Effector memory CD4-positive, alpha-beta T cell (primary cell): ENCODE measurements around the gene NR1H3.

Experiments
- DNase-seq, 3 donors: peaks; one replicate each; pipeline ENCODE4 v3.0.0-alpha.2; 2020
- H3K27ac ChIP-seq: 2 replicates; pipeline ENCODE4 v1.7.0; 2013; ENCODE audit warnings: mild to moderate bottlenecking, low read length, moderate library complexity; ENCODE audit not compliant: insufficient read depth, poor library complexity, severe bottlenecking
- H3K27me3 ChIP-seq: replicated peaks from 2 replicates; pipeline ENCODE4 v1.7.0; 2013; ENCODE audit warnings: mild to moderate bottlenecking, low read length; ENCODE audit not compliant: insufficient read depth, control insufficient read depth, poor library complexity, severe bottlenecking
- H3K36me3 ChIP-seq: 2 replicates; pipeline ENCODE4 v1.7.0; 2013; ENCODE audit warnings: mild to moderate bottlenecking, low read length, moderate library complexity; ENCODE audit not compliant: control insufficient read depth, insufficient read depth
- H3K4me1 ChIP-seq: 2 replicates; pipeline ENCODE4 v1.7.0; 2013; ENCODE audit warnings: low read length, mild to moderate bottlenecking; ENCODE audit not compliant: control insufficient read depth, insufficient read depth, poor library complexity, severe bottlenecking
- H3K4me3 ChIP-seq: 2 replicates; pipeline ENCODE4 v1.7.0; 2013; ENCODE audit warnings: low read length, low read depth, mild to moderate bottlenecking; ENCODE audit not compliant: insufficient read depth, poor library complexity, severe bottlenecking
- H3K9me3 ChIP-seq: 2 replicates; pipeline ENCODE4 v1.7.0; 2013; ENCODE audit warnings: mild to moderate bottlenecking, low read length, moderate library complexity; ENCODE audit not compliant: control insufficient read depth

NR1H3 gene

GRCh38 chr11:47254386-47254785 lies 3.4 kb upstream of the NR1H3 start:
- no peaks in the 10 kb centered on the region for H3K36me3 ChIP-seq
- H3K27ac ChIP-seq = no peak overlapping the region
- H3K9me3 ChIP-seq = no peaks in the 10 kb centered on the region
- peaks cover 2% of the 10 kb centered on the region for H3K4me1 ChIP-seq
- no peak overlapping the region for H3K4me3 ChIP-seq
- no peak for DNase-seq
- H3K27me3 ChIP-seq = no peaks in the 10 kb centered on the region

GRCh38 chr11:47256374-47256773 lies 1.4 kb upstream of the NR1H3 start:
- H3K27me3 ChIP-seq = no peaks in the 10 kb centered on the region
- no peak overlapping the region for H3K4me3 ChIP-seq
- H3K9me3 ChIP-seq = no peaks in the 10 kb centered on the region
- peaks cover 3% of the 10 kb centered on the region for H3K4me1 ChIP-seq
- no peak for DNase-seq
- H3K36me3 ChIP-seq = no peaks in the 10 kb centered on the region
- no peak overlapping the region for H3K27ac ChIP-seq

DNA sequence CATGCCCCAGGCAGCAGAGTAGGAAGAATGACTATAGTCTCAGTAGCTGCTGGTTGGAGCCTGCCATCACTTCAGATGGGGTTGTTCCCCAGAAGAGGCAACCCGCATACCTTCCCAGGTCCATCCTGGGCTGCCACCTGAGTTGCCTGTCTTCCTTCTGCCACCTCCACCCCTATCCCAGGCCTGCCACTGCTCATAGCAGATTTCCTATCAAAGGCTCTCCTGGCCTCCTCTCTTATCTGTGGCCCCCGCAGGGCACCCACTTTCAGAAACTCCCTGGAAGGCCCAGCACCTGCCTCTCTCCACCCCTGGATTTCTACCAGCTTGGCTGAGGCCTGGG lies 649 bp upstream of the NR1H3 start:
- H3K4me1 ChIP-seq = peaks cover 3% of the 10 kb centered on the region
- no peaks in the 10 kb centered on the region for H3K27me3 ChIP-seq
- no peaks in the 10 kb centered on the region for H3K9me3 ChIP-seq
- no peak overlapping the region for H3K27ac ChIP-seq
- DNase-seq = no peak
- no peak overlapping the region for H3K4me3 ChIP-seq
- H3K36me3 ChIP-seq = no peaks in the 10 kb centered on the region

GRCh38 chr11:47258317-47258902 lies 614 bp downstream of the NR1H3 start:
- DNase-seq = no peak
- no peaks in the 10 kb centered on the region for H3K9me3 ChIP-seq
- no peak overlapping the region for H3K4me3 ChIP-seq
- no peaks in the 10 kb centered on the region for H3K36me3 ChIP-seq
- peaks cover 3% of the 10 kb centered on the region for H3K4me1 ChIP-seq
- H3K27me3 ChIP-seq = no peaks in the 10 kb centered on the region
- H3K27ac ChIP-seq = no peak overlapping the region

- H3K4me3 ChIP-seq = no peak overlapping the region
- H3K27ac ChIP-seq = no peak overlapping the region
- peaks cover 3% of the 10 kb centered on the region for H3K4me1 ChIP-seq
- DNase-seq = no peak
- H3K36me3 ChIP-seq = no peaks in the 10 kb centered on the region
- H3K9me3 ChIP-seq = no peaks in the 10 kb centered on the region
- H3K27me3 ChIP-seq = no peaks in the 10 kb centered on the region
Observed at GRCh38 chr11:47259232-47259977, 1.6 kb downstream of the NR1H3 start.

- Histone ChIP-seq H3K4me1 (peaks cover 5% of the 10 kb centered on the region), H3K4me3 (no peak overlapping the region), H3K27ac (no peak overlapping the region), H3K9me3 (no peaks in the 10 kb centered on the region), H3K27me3 (no peaks in the 10 kb centered on the region), H3K36me3 (no peaks in the 10 kb centered on the region)
- DNase-seq = no peak
Observed at GRCh38 chr11:47260366-47260765, 2.6 kb downstream of the NR1H3 start.

DNA sequence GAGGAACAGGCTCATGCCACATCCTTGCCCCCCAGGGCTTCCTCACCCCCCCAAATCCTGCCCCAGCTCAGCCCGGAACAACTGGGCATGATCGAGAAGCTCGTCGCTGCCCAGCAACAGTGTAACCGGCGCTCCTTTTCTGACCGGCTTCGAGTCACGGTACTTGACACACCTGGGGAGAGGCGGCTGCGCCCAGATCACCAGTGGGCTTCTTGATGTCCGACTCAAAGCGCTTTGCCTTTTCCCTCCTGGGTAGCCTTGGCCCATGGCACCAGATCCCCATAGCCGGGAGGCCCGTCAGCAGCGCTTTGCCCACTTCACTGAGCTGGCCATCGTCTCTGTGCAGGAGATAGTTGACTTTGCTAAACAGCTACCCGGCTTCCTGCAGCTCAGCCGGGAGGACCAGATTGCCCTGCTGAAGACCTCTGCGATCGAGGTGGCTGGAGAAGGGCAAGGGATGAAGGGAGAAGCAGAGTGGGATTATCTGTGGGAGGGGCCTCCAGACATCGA lies 3.5 kb downstream of the NR1H3 start:
- Histone ChIP-seq H3K27ac (no peak overlapping the region), H3K9me3 (no peaks in the 10 kb centered on the region), H3K27me3 (no peaks in the 10 kb centered on the region), H3K36me3 (no peaks in the 10 kb centered on the region), H3K4me1 (peaks cover 7% of the 10 kb centered on the region), H3K4me3 (no peak overlapping the region)
- no peak for DNase-seq

- H3K4me1 ChIP-seq = peaks cover 19% of the 10 kb centered on the region
- no peaks in the 10 kb centered on the region for H3K27me3 ChIP-seq
Observed at GRCh38 chr11:47264119-47264518, 6.3 kb downstream of the NR1H3 start.

GRCh38 chr11:47264521-47264920 lies 6.7 kb downstream of the NR1H3 start:
- H3K27ac ChIP-seq = no peak overlapping the region
- H3K36me3 ChIP-seq = no peaks in the 10 kb centered on the region
- H3K27me3 ChIP-seq = no peaks in the 10 kb centered on the region
- H3K4me3 ChIP-seq = no peak overlapping the region
- peaks cover 22% of the 10 kb centered on the region for H3K4me1 ChIP-seq
- DNase-seq = no peak
- H3K9me3 ChIP-seq = no peaks in the 10 kb centered on the region

More at GRCh38 chr11:47264119-47264518, 6.3 kb downstream of the NR1H3 start:
- Histone ChIP-seq H3K36me3 (no peaks in the 10 kb centered on the region), H3K4me3 (no peak overlapping the region), H3K9me3 (no peaks in the 10 kb centered on the region), H3K27ac (no peak overlapping the region)
- DNase-seq = no peak

DNA sequence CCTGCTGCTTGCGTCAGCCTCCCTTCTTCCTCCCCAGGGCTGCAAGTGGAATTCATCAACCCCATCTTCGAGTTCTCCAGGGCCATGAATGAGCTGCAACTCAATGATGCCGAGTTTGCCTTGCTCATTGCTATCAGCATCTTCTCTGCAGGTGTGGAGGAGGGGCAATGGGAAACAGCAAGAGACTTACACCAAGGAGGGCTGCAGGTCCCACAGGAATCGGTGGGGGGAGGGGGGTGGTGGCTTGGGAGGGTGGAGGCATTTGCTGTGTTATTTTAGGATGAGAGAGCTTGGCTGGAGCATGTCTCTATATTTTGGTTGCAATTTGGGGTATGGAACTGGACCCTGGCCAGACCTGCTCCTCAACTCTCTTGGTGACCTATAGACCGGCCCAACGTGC lies 10.1 kb downstream of the NR1H3 start:
- Histone ChIP-seq H3K4me3 (no peak overlapping the region), H3K9me3 (no peaks in the 10 kb centered on the region), H3K36me3 (no peaks in the 10 kb centered on the region), H3K4me1 (peaks cover 38% of the 10 kb centered on the region), H3K27ac (peak overlapping the region; percentile 92), H3K27me3 (no peaks in the 10 kb centered on the region)
- DNase-seq = no peak
